Glomerular endothelial cell (primary cell): ENCODE data around the gene GALNT18. TPM values are rescaled to one million over a fixed set of nuclear protein-coding genes. Genes with fewer than 3 reads are reported as not detected.
"Not testable (repeated sequence)": the region's sequence is repeated elsewhere in the genome, so short reads cannot be mapped to it uniquely, and the experiment has no call there.

Experiments used
- DNase-seq: peaks from one replicate; pipeline ENCODE4 v3.0.0-alpha.2; 2011; ENCODE audit warnings: low read depth, low spot score; ENCODE audit errors: extremely low read depth
- total RNA-seq: library from RNA; depleted of rRNA; stranded (reverse); fragments of >200 nt; gene quantifications from 2 replicates; pipeline ENCODE4 v1.2.3, GENCODE V29; 2015

Gene GALNT18
- total RNA-seq, 1 donor from 2014 or later = 101 TPM

DNA sequence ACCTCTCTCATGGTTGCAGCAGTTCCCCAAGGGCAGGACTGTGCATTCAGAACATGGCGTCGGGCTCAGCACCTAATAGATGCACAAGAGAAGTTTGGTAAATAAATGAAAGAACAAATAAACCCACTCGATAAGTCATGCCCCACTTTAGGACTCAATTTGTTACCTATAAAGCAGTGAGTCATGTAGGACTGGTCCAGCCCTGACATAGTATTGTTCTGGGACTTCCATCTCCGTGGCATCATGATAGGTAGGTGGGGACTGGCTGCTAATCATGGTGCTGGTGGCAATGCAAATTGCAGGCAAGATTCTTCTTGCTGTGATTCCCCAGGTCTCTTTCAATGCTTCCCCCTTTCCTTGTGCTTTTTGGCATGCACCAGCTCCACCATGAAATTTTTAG, 150.6 kb downstream of the GALNT18 start:
- DNase-seq = no peak

DNA sequence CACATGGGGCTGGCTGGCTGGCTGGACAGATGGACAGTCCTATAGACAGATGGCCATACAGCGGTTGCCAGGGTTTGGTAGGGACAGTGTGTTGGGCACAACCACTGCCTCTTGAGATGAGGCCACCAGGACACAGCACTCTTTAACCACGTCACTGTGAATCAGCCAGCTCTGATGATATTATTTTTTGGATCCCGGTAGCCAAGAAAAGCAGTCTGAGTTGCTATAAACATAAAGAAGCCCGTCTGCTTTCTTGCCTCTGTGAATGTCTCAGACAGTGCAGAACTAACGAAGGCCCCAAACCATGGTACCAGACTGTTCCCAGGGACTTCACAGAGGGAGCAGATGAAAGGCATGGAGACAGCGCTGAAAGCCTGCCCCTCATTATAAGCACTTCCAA, 152.9 kb downstream of the GALNT18 start:
- no peak for DNase-seq

GRCh38 chr11:11467312-11467711, 154.5 kb downstream of the GALNT18 start:
- DNase-seq = no peak

- DNase-seq = no peak
Observed at GRCh38 chr11:11464555-11464954, 157.2 kb downstream of the GALNT18 start.

- DNase-seq = no peak
Observed at GRCh38 chr11:11463405-11463804, 158.4 kb downstream of the GALNT18 start.

DNA sequence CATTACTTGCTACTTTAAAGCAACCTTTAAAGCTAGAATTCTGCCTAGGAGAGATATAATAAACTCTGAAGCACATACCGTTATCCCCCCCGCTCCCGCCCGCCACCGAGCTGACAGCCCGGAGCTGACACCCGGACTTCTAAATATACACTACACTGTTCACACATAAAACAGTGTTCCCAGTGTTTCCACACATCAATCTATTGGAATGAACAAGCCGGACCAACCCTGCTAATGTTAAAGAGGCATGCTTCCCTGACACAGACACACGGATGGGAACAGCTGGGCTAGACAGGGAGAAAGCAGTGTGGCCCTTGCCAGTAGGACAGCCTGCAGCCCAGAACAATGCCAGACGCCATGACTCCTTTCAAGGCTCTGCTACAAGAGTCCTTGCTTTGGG, 160.3 kb downstream of the GALNT18 start:
- no peak for DNase-seq

GRCh38 chr11:11459578-11459977, 162.2 kb downstream of the GALNT18 start:
- DNase-seq = no peak

DNA sequence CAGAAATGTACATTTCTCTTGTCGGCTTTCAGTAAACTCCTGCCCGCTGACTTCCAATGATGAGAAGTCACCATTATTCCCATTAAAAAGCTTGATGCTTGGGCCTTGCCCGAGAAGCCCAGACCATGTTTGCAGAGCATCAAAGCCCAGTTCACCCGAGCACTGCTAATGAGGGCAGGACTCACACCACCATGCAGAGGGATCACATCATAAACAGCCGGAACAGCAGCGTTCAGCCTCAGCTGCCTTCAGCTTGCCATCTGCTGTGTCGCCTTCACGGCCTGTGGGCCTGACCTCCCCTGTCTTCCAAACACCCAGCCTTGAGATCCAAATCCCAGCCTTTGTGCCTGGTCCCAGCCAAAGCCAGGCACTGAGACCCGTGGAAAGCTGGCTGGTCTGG, 163.3 kb downstream of the GALNT18 start:
- no peak for DNase-seq

- no peak for DNase-seq
Observed at GRCh38 chr11:11458001-11458400, 163.8 kb downstream of the GALNT18 start.

DNA sequence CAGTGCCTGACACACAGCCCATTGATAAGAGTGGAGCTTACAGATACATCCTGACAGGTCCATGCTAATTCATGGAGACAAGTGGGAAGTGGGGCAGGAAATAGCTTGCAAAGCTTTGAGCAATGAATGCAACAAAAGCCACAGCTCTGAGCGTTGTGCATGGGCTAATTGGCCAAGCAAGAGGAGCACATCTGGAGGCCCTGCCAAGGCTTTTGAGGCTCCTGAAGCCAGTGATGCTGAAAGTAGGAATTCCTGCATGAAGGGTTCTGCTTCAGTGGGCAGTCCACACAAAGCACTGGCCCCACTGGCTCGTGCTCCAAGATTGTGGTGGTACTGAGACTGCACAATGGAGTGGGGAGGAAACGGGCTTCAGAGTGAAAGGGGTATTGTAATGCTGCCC, 164.9 kb downstream of the GALNT18 start:
- no peak for DNase-seq

DNA sequence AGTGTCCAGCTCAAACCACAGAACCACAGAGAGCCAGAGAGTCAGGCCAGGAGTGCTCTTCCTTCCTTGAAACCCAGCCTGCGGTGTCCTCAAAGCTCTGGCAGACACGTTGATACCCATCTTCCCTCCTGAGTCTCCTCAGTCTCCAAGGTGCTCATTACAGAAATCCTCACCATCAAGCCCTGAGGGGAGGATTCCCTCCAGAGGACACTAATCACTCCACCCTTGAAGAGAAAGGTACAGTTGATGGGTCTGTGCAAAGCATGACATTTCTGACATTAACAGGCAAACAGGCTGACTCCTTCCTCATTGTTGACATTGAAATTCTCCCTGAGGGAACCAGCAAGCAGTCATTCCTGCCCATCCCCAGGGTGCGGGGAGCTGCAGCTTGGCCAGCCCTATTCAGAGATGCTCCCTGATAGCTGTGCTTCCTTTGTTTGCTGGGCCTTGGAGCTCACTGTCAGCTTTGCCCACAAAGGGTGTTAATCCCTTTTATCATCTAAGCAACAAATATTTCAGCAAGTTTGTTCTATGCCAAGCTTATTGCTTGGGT, 167.1 kb downstream of the GALNT18 start:
- no peak for DNase-seq

GRCh38 chr11:11451501-11452005, 170.3 kb downstream of the GALNT18 start:
- no peak for DNase-seq

DNA sequence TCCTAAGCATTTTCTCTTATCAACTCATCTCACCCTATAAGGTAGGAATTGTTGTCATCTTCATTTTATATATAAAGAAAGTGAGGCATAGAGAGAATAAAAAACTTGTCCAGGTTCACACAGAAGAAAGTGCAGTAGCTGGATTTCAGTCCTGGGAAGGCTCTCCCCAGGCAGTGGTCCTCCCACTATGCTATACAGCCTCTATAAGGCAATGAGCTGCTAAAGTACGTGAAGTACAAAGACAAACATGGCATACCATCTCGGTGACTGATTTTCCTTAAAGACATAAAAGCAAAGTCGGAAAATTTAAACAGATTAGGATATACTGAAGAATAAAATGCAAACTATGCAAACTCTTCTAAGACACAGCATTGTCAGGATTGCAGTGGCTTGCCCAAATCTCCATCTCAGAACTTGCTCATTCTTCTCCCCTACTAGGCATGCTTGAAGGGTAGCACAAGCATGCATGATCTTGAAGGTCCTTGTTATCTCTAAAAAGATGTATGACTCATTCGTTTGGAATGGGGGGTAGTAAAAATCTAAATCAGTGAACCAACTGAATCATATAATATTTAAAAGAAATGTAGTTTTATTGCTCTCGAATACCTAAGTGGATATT, 171.0 kb downstream of the GALNT18 start:
- no peak for DNase-seq

- DNase-seq = no peak
Observed at GRCh38 chr11:11449327-11449726, 172.5 kb downstream of the GALNT18 start.

GRCh38 chr11:11448626-11449025, 173.2 kb downstream of the GALNT18 start:
- no peak for DNase-seq

DNA sequence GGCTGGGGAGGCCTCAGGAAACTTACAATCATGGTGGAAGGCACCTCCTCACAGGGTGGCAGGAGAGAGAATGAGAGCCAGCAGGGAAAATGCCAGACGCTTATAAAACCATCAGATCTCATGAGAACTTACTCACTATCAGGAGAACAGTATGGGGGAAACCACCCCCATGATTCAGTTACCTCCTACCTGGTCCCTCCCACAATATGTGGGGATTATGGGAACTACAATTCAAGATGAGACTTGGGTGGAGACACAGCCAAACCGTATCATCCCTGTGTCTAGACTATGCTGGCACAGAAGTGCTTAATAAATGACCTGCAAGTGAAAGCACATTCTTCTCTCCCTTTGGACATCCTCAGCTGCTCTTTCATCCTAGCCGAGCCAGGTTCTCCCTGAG, 174.2 kb downstream of the GALNT18 start:
- DNase-seq = not testable (repeated sequence)

- DNase-seq = no peak
Observed at GRCh38 chr11:11446967-11447366, 174.8 kb downstream of the GALNT18 start.

- DNase-seq = no peak
Observed at GRCh38 chr11:11446564-11446963, 175.2 kb downstream of the GALNT18 start.

DNA sequence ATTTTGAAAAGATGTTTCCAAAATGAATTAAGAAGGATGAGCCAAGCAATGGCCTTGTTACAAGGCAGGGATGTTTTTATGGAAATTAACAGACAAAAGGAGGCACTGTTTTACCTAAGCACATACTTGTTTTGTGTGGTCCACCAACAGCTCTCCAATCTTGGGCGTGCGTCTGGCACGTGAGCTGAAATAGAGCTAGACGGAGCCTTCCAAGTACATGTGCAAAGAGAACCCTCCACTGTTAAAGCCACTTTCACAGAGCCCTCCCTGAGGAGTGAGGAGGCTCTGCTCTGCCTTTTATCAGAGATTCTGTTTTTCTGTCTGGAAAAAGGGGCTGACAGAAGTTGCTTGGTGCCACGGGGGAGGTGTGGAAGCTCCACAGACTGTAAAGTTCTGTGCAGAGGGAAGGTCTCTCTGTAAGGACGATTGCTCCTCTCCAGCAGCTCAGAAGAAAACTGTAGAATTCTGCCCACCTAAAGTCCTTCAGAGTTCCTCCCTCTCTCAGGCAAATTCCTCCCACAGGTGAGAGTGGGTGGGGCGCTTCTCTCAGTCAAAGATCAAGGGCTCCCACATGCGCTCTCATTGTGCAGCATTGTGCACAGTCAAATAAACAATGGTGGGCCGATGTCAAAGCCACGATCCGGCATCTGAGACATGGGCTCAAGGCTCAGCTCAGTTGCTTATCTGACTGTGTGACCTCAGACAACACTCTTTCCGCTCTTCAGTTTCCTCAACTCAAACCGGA, 176.2 kb downstream of the GALNT18 start:
- DNase-seq = no peak

GRCh38 chr11:11444804-11445131, 177.0 kb downstream of the GALNT18 start:
- no peak for DNase-seq

DNA sequence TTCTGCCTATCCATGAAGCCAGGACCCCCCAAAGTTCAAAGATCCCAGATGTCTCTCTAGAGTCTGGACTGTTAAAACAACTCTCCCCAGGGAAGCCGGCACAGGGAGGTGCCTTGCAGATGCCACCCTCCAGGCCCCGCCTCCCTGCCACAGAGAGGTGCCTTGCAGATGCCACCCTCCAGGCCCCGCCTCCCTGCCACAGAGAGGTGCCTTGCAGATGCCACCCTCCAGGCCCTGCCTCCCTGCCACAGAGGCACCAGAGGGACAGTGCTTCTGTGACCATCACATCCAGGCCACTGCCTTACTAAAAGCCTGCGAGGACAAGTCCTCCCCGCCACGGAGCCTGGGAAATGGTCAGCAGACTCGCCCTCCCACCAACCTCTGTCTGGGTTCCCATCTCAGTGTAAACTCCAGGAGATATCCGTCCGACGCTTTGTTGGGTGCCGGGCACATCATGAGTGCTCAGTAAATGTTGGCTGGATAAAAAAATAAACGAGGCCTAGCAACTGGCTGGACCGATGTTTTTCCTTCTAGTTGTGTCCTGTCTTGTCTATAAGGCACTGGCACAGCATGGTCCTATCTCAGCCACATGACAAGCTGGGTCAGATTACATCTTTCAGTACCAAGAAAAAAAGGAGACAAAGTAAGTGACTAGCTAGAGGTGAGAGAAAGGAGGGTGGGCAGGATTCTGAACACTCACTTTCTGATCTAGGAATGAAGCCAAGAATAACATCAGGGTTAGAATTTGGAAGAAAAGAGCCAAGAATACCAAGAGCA, 177.6 kb downstream of the GALNT18 start:
- DNase-seq = no peak
